WTC11 (cell line): ENCODE data around the gene KAZN. TPM values are rescaled to one million over a fixed set of nuclear protein-coding genes. Genes with fewer than 3 reads are reported as not detected.

Experiments
- ATAC-seq: fragments of 200-7000 bp; cut with Tn5 transposase; 2 replicates; pipeline ENCODE4 v1.10.0; 2021; ENCODE audit warnings: mild to moderate bottlenecking, moderate library complexity
- CTCF ChIA-PET: fragments of 300-600 bp; sonication (Branson Sonifier 250); formaldehyde crosslinking; loops from one replicate; lab custom pipeline; 2021; ENCODE audit warnings: antibody characterized with exemption; lab: Charles Lee
- POLR2A ChIA-PET: fragments of 350-600 bp; sonication (Branson Sonifier 250); formaldehyde crosslinking; loops from one replicate; lab custom pipeline; 2021; ENCODE audit warnings: antibody characterized with exemption; lab: Charles Lee
- DNase-seq: peaks from one replicate; pipeline ENCODE4 v3.0.0; 2021; ENCODE audit warnings: low spot score
- H3K27ac Mint-ChIP-seq: 2 replicates; pipeline ENCODE4 v1.8.0; 2021; ENCODE audit warnings: mixed read lengths
- H3K27me3 Mint-ChIP-seq: 2 replicates; pipeline ENCODE4 v1.8.0; 2021; ENCODE audit warnings: low read depth, mild to moderate bottlenecking, moderate library complexity, mixed read lengths
- H3K36me3 Mint-ChIP-seq: 2 replicates; pipeline ENCODE4 v1.8.0; 2021; ENCODE audit warnings: mixed read lengths
- H3K4me1 Mint-ChIP-seq: 2 replicates; pipeline ENCODE4 v1.8.0; 2022; ENCODE audit warnings: mixed read lengths
- H3K4me3 Mint-ChIP-seq: 2 replicates; pipeline ENCODE4 v1.8.0; 2021; ENCODE audit warnings: mild to moderate bottlenecking, moderate library complexity, mixed read lengths
- H3K9me3 Mint-ChIP-seq: 2 replicates; pipeline ENCODE4 v1.8.0; 2021; ENCODE audit warnings: mixed read lengths
- ATF1 ChIP-seq: sonication (generic); formaldehyde crosslinking; IDR thresholded peaks from 2 replicates; pipeline ENCODE4 v1.8.1; 2023; ENCODE audit warnings: mild to moderate bottlenecking, moderate library complexity, missing genetic modification reagents
- CDX4 ChIP-seq: fragments of 250-450 bp; sonication (Bioruptor Pico); IDR thresholded peaks from 2 replicates; pipeline ENCODE4 v1.9.0; 2021; ENCODE audit warnings: moderate library complexity, mild to moderate bottlenecking, inconsistent platforms, borderline replicate concordance
- CREM ChIP-seq: sonication (generic); formaldehyde crosslinking; IDR thresholded peaks from 2 replicates; pipeline ENCODE4 v1.8.1; 2022; ENCODE audit warnings: mild to moderate bottlenecking, missing genetic modification reagents, moderate library complexity
- E2F1 ChIP-seq: sonication (generic); formaldehyde crosslinking; IDR thresholded peaks from 2 replicates; pipeline ENCODE4 v1.8.0; 2022; ENCODE audit warnings: mild to moderate bottlenecking, missing genetic modification reagents
- FOXK1 ChIP-seq: sonication (generic); formaldehyde crosslinking; IDR thresholded peaks from 2 replicates; pipeline ENCODE4 v1.8.0; 2022; ENCODE audit warnings: mild to moderate bottlenecking, moderate library complexity, missing genetic modification reagents
- FOXP1 ChIP-seq: sonication (generic); formaldehyde crosslinking; IDR thresholded peaks from 2 replicates; pipeline ENCODE4 v1.8.0; 2022; ENCODE audit warnings: missing genetic modification reagents, mild to moderate bottlenecking, moderate library complexity, borderline replicate concordance
- JAZF1 ChIP-seq: fragments of 250-450 bp; sonication (Bioruptor Pico); IDR thresholded peaks from 2 replicates; pipeline ENCODE4 v1.9.0; 2021; ENCODE audit warnings: moderate library complexity, mild to moderate bottlenecking, inconsistent platforms
- NFE2L1 ChIP-seq: sonication (generic); formaldehyde crosslinking; IDR thresholded peaks from 2 replicates; pipeline ENCODE4 v1.8.1; 2023; ENCODE audit warnings: missing genetic modification reagents
- NR2C2 ChIP-seq: sonication (generic); formaldehyde crosslinking; IDR thresholded peaks from 2 replicates; pipeline ENCODE4 v1.8.0; 2022; ENCODE audit warnings: mild to moderate bottlenecking, missing genetic modification reagents
- ZNF396 ChIP-seq: fragments of 250-450 bp; sonication (Bioruptor Pico); IDR thresholded peaks from 2 replicates; pipeline ENCODE4 v1.8.0; 2021; ENCODE audit warnings: mild to moderate bottlenecking, moderate library complexity, borderline replicate concordance
- total RNA-seq: library from RNA; stranded (reverse); gene quantifications from 3 replicates; pipeline ENCODE4 v1.2.3, GENCODE V29; 2021
- TF ChIP-seq, protein P1 (sequence below): sonication (generic); formaldehyde crosslinking; IDR thresholded peaks from 2 replicates; pipeline ENCODE4 v1.8.1; 2023; ENCODE audit warnings: mild to moderate bottlenecking, missing genetic modification reagents
- TF ChIP-seq, protein P2 (sequence below): fragments of 250-450 bp; sonication (Bioruptor Pico); IDR thresholded peaks from 2 replicates; pipeline ENCODE4 v1.8.0; 2021; ENCODE audit warnings: mild to moderate bottlenecking
- TF ChIP-seq, protein P3 (sequence below): sonication (generic); formaldehyde crosslinking; IDR thresholded peaks from 2 replicates; pipeline ENCODE4 v1.8.1; 2022; ENCODE audit warnings: mild to moderate bottlenecking, missing genetic modification reagents, moderate library complexity, borderline replicate concordance
- TF ChIP-seq, protein P4 (sequence below): fragments of 250-450 bp; sonication (Bioruptor Pico); IDR thresholded peaks from 2 replicates; pipeline ENCODE4 v1.9.0; 2021; ENCODE audit warnings: mild to moderate bottlenecking
- TF ChIP-seq, protein P5 (sequence below): sonication (generic); formaldehyde crosslinking; IDR thresholded peaks from 2 replicates; pipeline ENCODE4 v1.8.0; 2023; ENCODE audit warnings: mild to moderate bottlenecking, missing genetic modification reagents
- TF ChIP-seq, protein P6 (sequence below): sonication (generic); formaldehyde crosslinking; IDR thresholded peaks from 2 replicates; pipeline ENCODE4 v1.8.1; 2023; ENCODE audit warnings: mild to moderate bottlenecking, missing genetic modification reagents, moderate library complexity
- TF ChIP-seq, protein P7 (sequence below): sonication (generic); formaldehyde crosslinking; IDR thresholded peaks from 2 replicates; pipeline ENCODE4 v1.8.0; 2023; ENCODE audit warnings: missing genetic modification reagents

KAZN gene
- total RNA-seq, 1 experiment from 2014 or later, result 19.9 TPM

- Mint-ChIP-seq H3K36me3 (no peaks in the 10 kb centered on the region; the same call in 1 of the 2 replicates), H3K27me3 (peaks cover 54% of the 10 kb centered on the region), H3K4me3 (no peak overlapping the region), H3K27ac (no peak overlapping the region), H3K4me1 (peaks cover 73% of the 10 kb centered on the region), H3K9me3 (no peaks in the 10 kb centered on the region)
- ChIA-PET POLR2A (interaction anchor here (1.0 kb wide), 1 partner anchor 63 kb away, joined by 3 read pairs; no protein-coding TSS in a partner anchor), CTCF (interaction anchor here (0.6 to 0.7 kb wide), 2 partner anchors 44 to 49 kb away, joined by 3 to 8 read pairs; no protein-coding TSS in a partner anchor)
- DNase-seq (no peak), ATAC-seq (no peak)
- TF ChIP-seq FOXP1 (CRISPR knock-in tag) (no peak), E2F1 (CRISPR knock-in tag) (no peak), CREM (CRISPR knock-in tag) (no peak), ATF1 (no peak), JAZF1 (no peak), NR2C2 (CRISPR knock-in tag) (no peak), NFE2L1 (CRISPR knock-in tag) (no peak), FOXK1 (no peak), ZNF396 (CRISPR knock-in tag) (no peak), CDX4 (no peak)
- TF ChIP-seq, protein P1, sequence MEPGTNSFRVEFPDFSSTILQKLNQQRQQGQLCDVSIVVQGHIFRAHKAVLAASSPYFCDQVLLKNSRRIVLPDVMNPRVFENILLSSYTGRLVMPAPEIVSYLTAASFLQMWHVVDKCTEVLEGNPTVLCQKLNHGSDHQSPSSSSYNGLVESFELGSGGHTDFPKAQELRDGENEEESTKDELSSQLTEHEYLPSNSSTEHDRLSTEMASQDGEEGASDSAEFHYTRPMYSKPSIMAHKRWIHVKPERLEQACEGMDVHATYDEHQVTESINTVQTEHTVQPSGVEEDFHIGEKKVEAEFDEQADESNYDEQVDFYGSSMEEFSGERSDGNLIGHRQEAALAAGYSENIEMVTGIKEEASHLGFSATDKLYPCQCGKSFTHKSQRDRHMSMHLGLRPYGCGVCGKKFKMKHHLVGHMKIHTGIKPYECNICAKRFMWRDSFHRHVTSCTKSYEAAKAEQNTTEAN (CRISPR knock-in tag), result no peak
- TF ChIP-seq, protein P2, sequence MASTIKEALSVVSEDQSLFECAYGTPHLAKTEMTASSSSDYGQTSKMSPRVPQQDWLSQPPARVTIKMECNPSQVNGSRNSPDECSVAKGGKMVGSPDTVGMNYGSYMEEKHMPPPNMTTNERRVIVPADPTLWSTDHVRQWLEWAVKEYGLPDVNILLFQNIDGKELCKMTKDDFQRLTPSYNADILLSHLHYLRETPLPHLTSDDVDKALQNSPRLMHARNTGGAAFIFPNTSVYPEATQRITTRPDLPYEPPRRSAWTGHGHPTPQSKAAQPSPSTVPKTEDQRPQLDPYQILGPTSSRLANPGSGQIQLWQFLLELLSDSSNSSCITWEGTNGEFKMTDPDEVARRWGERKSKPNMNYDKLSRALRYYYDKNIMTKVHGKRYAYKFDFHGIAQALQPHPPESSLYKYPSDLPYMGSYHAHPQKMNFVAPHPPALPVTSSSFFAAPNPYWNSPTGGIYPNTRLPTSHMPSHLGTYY (CRISPR knock-in tag), result no peak
- TF ChIP-seq, protein P3, sequence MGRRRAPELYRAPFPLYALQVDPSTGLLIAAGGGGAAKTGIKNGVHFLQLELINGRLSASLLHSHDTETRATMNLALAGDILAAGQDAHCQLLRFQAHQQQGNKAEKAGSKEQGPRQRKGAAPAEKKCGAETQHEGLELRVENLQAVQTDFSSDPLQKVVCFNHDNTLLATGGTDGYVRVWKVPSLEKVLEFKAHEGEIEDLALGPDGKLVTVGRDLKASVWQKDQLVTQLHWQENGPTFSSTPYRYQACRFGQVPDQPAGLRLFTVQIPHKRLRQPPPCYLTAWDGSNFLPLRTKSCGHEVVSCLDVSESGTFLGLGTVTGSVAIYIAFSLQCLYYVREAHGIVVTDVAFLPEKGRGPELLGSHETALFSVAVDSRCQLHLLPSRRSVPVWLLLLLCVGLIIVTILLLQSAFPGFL (CRISPR knock-in tag), result no peak
- TF ChIP-seq, protein P4, sequence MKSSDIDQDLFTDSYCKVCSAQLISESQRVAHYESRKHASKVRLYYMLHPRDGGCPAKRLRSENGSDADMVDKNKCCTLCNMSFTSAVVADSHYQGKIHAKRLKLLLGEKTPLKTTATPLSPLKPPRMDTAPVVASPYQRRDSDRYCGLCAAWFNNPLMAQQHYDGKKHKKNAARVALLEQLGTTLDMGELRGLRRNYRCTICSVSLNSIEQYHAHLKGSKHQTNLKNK (CRISPR knock-in tag), result no peak
- TF ChIP-seq, protein P5, sequence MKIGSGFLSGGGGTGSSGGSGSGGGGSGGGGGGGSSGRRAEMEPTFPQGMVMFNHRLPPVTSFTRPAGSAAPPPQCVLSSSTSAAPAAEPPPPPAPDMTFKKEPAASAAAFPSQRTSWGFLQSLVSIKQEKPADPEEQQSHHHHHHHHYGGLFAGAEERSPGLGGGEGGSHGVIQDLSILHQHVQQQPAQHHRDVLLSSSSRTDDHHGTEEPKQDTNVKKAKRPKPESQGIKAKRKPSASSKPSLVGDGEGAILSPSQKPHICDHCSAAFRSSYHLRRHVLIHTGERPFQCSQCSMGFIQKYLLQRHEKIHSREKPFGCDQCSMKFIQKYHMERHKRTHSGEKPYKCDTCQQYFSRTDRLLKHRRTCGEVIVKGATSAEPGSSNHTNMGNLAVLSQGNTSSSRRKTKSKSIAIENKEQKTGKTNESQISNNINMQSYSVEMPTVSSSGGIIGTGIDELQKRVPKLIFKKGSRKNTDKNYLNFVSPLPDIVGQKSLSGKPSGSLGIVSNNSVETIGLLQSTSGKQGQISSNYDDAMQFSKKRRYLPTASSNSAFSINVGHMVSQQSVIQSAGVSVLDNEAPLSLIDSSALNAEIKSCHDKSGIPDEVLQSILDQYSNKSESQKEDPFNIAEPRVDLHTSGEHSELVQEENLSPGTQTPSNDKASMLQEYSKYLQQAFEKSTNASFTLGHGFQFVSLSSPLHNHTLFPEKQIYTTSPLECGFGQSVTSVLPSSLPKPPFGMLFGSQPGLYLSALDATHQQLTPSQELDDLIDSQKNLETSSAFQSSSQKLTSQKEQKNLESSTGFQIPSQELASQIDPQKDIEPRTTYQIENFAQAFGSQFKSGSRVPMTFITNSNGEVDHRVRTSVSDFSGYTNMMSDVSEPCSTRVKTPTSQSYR (CRISPR knock-in tag), result no peak
- TF ChIP-seq, protein P6, sequence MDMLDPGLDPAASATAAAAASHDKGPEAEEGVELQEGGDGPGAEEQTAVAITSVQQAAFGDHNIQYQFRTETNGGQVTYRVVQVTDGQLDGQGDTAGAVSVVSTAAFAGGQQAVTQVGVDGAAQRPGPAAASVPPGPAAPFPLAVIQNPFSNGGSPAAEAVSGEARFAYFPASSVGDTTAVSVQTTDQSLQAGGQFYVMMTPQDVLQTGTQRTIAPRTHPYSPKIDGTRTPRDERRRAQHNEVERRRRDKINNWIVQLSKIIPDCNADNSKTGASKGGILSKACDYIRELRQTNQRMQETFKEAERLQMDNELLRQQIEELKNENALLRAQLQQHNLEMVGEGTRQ (CRISPR knock-in tag), result no peak
- TF ChIP-seq, protein P7, sequence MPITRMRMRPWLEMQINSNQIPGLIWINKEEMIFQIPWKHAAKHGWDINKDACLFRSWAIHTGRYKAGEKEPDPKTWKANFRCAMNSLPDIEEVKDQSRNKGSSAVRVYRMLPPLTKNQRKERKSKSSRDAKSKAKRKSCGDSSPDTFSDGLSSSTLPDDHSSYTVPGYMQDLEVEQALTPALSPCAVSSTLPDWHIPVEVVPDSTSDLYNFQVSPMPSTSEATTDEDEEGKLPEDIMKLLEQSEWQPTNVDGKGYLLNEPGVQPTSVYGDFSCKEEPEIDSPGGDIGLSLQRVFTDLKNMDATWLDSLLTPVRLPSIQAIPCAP, result no peak
Measured at GRCh38 chr1:14735841-14736240, 137.4 kb downstream of the KAZN start.
